Gastroesophageal sphincter (tissue), 4 donors: ENCODE results near the gene CLDN15. TPM values are rescaled to one million over a fixed set of nuclear protein-coding genes. Genes with fewer than 3 reads are reported as not detected.

ENCODE experiments used
- ATAC-seq: fragments of 150-250 bp; one replicate; pipeline ENCODE4 v1.9.1; 2016; ENCODE audit warnings: mild to moderate bottlenecking, moderate library complexity
- H3K27ac ChIP-seq, 4 donors: fragments of 200-600 bp; sonication (generic) in 3 of 4; 1 replicate in 3 of 4; 2 replicates in 1 of 4; pipeline ENCODE4 v1.5.1; 2016 to 2019
- H3K27me3 ChIP-seq: fragments of 200-600 bp; sonication (generic); one replicate; pipeline ENCODE4 v1.5.1; 2019
- H3K36me3 ChIP-seq, 2 donors: fragments of 200-600 bp; sonication (generic); one replicate each; pipeline ENCODE4 v1.5.1; 2019; ENCODE audit warnings: control low read depth in 1 of 2
- H3K4me1 ChIP-seq, 3 donors: fragments of 200-600 bp; sonication (generic); 1 replicate in 2 of 3; 2 replicates in 1 of 3; pipeline ENCODE4 v1.5.1; 2016 to 2019; ENCODE audit warnings: control low read depth in 2 of 3
- H3K4me3 ChIP-seq, 2 donors: fragments of 200-600 bp; sonication (generic); one replicate each; pipeline ENCODE4 v1.5.1; 2019; ENCODE audit warnings: mild to moderate bottlenecking in 1 of 2, moderate library complexity in 1 of 2
- H3K9me3 ChIP-seq, 3 donors: fragments of 200-600 bp; sonication (generic); one replicate each; pipeline ENCODE4 v1.5.1; 2017 to 2019; ENCODE audit warnings: control low read depth in 2 of 3
- CTCF ChIP-seq, 4 experiments: fragments of 200-600 bp in 2 of 4; fragments of 450-650 bp in 2 of 4; sonication (generic) in 1 of 4; IDR thresholded peaks; one replicate each; pipeline ENCODE4 v1.5.1; 2017 to 2019; ENCODE audit warnings: antibody characterized with exemption in 4 of 4, mild to moderate bottlenecking in 2 of 4, moderate library complexity in 2 of 4
- EP300 ChIP-seq: sonication (generic); formaldehyde crosslinking; IDR thresholded peaks from one replicate; pipeline ENCODE4 v1.6.1; 2017; ENCODE audit warnings: antibody characterized with exemption, mild to moderate bottlenecking
- POLR2A ChIP-seq, 2 donors: fragments of 450-650 bp; IDR thresholded peaks; one replicate each; pipeline ENCODE4 v1.6.1; 2017; ENCODE audit warnings: antibody characterized with exemption in 2 of 2, mild to moderate bottlenecking in 2 of 2, moderate library complexity in 1 of 2
- POLR2AphosphoS5 ChIP-seq: sonication (generic); formaldehyde crosslinking; IDR thresholded peaks from one replicate; pipeline ENCODE4 v1.6.1; 2017; ENCODE audit warnings: antibody characterized with exemption
- WGBS, 2 donors: methylation state at CpG; one replicate each; pipeline ENCODE4 v1.1.5; 2018; ENCODE audit warnings: low coverage in 1 of 2; 5-methylcytosine and 5-hydroxymethylcytosine counted together
- small RNA-seq, 4 donors: library from RNA; depleted of rRNA; stranded (forward); fragments of <200 nt; gene quantifications; one replicate each; pipeline ENCODE3, GENCODE V24; 2016
- total RNA-seq, 4 donors: library from RNA; depleted of rRNA; stranded (reverse); fragments of >200 nt; gene quantifications; one replicate each; pipeline ENCODE4 v1.1.0, GENCODE V29; 2016

Gene CLDN15
- total RNA-seq, 4 donors from 2014 or later = 4.4 to 6.8 (median 5.0) TPM

GRCh38 chr7:101185258-101185839, 52.3 kb downstream of the CLDN15 start:
- no peak for TF ChIP-seq CTCF (IDR thresholded peaks at IDR 0.05)
- TF ChIP-seq POLR2A (IDR thresholded peaks at IDR 0.05) = no peak
- no peak for TF ChIP-seq EP300
- TF ChIP-seq POLR2AphosphoS5 = no peak

More at GRCh38 chr7:101185258-101185839, 52.3 kb downstream of the CLDN15 start:
- ATAC-seq = no peak
- WGBS, 2 donors = 26 to 37% methylated on average over 3 to 5 of the region's 5 CpGs
- H3K4me1 ChIP-seq = peaks cover 0 to 2% (median 0%) of the 10 kb centered on the region in 3 donors
- no peak overlapping the region for H3K4me3 ChIP-seq
- no peaks in the 10 kb centered on the region for H3K9me3 ChIP-seq
- no peak overlapping the region for H3K27ac ChIP-seq
- H3K27me3 ChIP-seq = peaks cover 78% of the 10 kb centered on the region
- H3K36me3 ChIP-seq = no peaks in the 10 kb centered on the region

Small RNA genes lying within 50 kb of the gene (small RNA-seq; reads per million reads assigned to genes)
- gene RNU6-1104P = 0 reads per million in 4 donors

Other genes starting within 250 kb of the CLDN15 start
- under 1 TPM in 1 of 4 donors, not detected in 3; 0.08 TPM for gene MUC17, start 217.7 kb downstream of the CLDN15 start, total RNA-seq
- gene TRIM56, start 152.3 kb downstream of the CLDN15 start, total RNA-seq = 10 to 100 TPM; 15.0 to 26.4 (median 23.0) TPM
- gene SERPINE1, start 110.7 kb downstream of the CLDN15 start, total RNA-seq = 10 to 100 TPM in 3 of 4 donors, 1 to 10 TPM in 1; 5.4 to 75.3 (median 19.6) TPM
- gene AP1S1, start 83.3 kb downstream of the CLDN15 start, total RNA-seq = 10 to 100 TPM; 21.9 to 69.5 (median 34.3) TPM
- under 1 TPM in 2 of 4 donors, not detected in 2; 0.25 to 0.27 TPM for gene VGF, start 72.2 kb downstream of the CLDN15 start, total RNA-seq
- not detected for gene NAT16, start 57.5 kb downstream of the CLDN15 start, total RNA-seq
- not detected for gene MOGAT3, start 36.8 kb downstream of the CLDN15 start, total RNA-seq
- 10 to 100 TPM; 35.0 to 51.3 (median 43.6) TPM for gene PLOD3, start 20.2 kb downstream of the CLDN15 start, total RNA-seq
- gene ZNHIT1, start 19.6 kb downstream of the CLDN15 start, total RNA-seq = 10 to 100 TPM; 76.2 to 97.8 (median 88.6) TPM
- gene FIS1, start 7.3 kb upstream of the CLDN15 start, total RNA-seq = 100 to 1,000 TPM; 227 to 315 (median 248) TPM
- gene IFT22, start 84.0 kb upstream of the CLDN15 start, total RNA-seq = 10 to 100 TPM; 23.5 to 40.8 (median 28.1) TPM
- not detected for gene COL26A1, start 125.1 kb upstream of the CLDN15 start, total RNA-seq